GM13976 (cell line): ENCODE data around the gene TSC22D3.

Source experiments
- DNase-seq: peaks from one replicate; pipeline ENCODE4 v3.0.0; 2012; ENCODE audit warnings: low spot score
- in situ Hi-C: fragments of 300-500 bp; cut with MboI; formaldehyde crosslinking; loops from one replicate; pipeline ENCODE4 v1.12.0; 2022; ENCODE audit warnings: low sequenced_read_pairs, mixed read lengths, inconsistent platforms; ENCODE audit not compliant: unreplicated experiment
- TF ChIP-seq, protein P1 (sequence below): IDR thresholded peaks from 2 replicates; pipeline ENCODE4 v1.5.1; 2012; ENCODE audit warnings: borderline replicate concordance, mild to moderate bottlenecking; ENCODE audit not compliant: insufficient read depth; ENCODE audit errors: extremely low read depth, missing control alignments, control extremely low read depth

The TSC22D3 gene

DNA sequence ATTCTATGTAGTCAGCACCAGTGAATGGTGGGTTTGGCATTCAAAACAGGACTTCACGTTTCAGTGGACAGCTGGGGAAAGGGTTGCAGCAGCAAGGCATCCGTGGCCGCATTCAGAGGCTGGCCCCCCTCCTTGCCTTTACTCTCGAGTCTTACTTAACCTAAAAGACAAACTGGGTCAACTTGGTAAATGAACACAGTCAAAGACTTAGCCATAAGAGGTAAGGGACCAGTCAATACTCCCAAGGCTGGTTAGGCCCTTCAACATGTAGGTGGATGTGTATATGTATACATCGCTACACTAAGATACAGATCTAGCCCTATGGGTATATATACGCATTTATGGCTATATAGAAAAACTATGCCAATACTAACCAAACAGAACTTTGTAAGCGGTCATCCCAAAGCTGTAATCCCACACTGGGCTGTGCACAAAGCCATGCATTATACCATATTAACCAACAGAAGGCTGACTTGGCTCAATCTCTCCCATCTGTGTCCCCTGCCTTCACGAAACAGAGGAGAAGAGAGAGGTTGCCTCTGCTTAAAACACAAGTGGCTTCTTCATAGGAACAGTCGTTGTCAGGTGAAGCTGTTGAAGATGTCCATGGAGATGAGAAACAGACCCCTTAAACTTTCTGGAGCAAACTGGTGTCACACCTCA, 61.9 kb downstream of the TSC22D3 start:
- in situ Hi-C loops = no loop called here
- TF ChIP-seq, protein P1, sequence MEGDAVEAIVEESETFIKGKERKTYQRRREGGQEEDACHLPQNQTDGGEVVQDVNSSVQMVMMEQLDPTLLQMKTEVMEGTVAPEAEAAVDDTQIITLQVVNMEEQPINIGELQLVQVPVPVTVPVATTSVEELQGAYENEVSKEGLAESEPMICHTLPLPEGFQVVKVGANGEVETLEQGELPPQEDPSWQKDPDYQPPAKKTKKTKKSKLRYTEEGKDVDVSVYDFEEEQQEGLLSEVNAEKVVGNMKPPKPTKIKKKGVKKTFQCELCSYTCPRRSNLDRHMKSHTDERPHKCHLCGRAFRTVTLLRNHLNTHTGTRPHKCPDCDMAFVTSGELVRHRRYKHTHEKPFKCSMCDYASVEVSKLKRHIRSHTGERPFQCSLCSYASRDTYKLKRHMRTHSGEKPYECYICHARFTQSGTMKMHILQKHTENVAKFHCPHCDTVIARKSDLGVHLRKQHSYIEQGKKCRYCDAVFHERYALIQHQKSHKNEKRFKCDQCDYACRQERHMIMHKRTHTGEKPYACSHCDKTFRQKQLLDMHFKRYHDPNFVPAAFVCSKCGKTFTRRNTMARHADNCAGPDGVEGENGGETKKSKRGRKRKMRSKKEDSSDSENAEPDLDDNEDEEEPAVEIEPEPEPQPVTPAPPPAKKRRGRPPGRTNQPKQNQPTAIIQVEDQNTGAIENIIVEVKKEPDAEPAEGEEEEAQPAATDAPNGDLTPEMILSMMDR = no peak

DNA sequence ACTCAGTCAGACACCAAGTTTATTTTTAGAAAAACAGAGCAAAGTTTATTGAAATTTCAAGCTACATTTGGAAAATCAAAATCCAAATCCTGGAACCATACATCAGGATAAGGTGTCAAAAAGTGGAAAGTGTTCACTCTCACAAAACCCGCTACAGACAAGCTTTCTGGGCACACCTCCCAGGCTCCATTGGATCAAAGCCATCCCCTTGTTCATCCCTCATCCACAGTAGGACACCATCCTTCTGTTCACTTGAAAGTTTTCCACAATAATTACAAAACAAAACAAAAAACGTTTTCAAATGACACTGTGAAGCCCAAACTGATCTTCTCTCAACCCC, 62.4 kb downstream of the TSC22D3 start:
- in situ Hi-C loops = no loop called here
- DNase-seq = no peak
- TF ChIP-seq, protein P1 = no peak

More for the DNA sequence above, 61.9 kb downstream of the TSC22D3 start:
- no peak for DNase-seq

DNA sequence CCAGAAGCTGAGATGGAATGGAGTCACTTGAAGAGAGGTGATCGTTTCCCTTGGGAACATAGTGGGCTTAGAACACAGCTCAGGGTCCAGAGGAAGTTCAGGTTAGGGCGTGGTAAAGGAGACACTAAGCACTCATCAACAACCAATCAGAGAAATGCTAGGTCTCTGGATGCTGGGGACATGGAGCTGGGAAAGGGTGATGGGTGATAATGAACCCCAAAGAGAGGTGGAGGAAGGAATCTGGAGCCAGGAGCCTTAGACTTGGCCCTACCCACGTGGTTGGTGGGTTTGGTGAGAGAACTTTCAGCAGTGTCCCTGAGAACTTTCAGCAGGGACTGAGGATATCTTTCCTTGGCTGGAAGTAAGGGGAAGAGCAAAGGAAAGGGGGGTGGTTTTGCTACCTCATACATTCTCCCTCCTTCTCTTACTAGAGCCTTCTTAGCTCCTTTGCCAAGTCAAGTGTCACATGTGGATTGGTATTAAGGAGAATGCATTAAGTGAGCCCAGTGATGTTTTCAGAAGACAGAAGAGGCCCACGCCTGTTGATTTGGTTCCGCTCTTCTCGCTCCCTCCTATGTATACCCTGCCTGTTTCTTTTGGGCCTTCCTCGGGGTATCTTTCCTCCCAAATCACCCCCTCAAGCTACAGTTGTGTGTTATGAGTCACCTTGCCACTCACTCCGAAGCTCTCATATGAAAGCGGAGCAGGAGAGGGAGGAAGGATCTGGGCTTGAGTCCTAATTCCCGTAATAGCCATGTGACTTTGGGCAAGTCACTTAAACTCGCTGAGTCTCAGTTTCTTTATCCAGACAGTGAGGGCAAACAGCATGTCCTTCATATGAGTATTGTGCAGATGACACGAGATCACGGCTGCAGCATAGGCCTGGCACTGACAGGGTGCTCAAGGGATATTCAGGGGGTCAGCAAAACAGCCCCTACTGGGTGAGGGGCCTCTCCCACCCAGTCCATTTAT, 63.1 kb downstream of the TSC22D3 start:
- in situ Hi-C loops = no loop called here
- no peak for DNase-seq
- TF ChIP-seq, protein P1 = no peak

- DNase-seq = no peak
- TF ChIP-seq, protein P1 = no peak
- in situ Hi-C loops = no loop called here
These were observed 63.9 kb downstream of the TSC22D3 start for GRCh38 chrX:107711521-107712181.

- TF ChIP-seq, protein P1 = no peak
- in situ Hi-C loops = no loop called here
- DNase-seq = peak; percentile 74
These were observed 64.8 kb downstream of the TSC22D3 start for GRCh38 chrX:107710617-107711391.
